SK-N-MC (cell line): ENCODE results near the gene LRIT3.

Source experiments
- EZH2 ChIP-seq: fragments of 200-600 bp; sonication (generic); IDR thresholded peaks from one replicate; pipeline ENCODE4 v1.6.1; 2017; ENCODE audit warnings: antibody characterized with exemption
- FOXP2 ChIP-seq: optimal IDR thresholded peaks from 2 replicates; pipeline ENCODE3; 2011; ENCODE audit warnings: mild to moderate bottlenecking, moderate library complexity; ENCODE audit not compliant: insufficient read depth; ENCODE audit errors: extremely low read length, control extremely low read depth
- POLR2AphosphoS5 ChIP-seq: IDR thresholded peaks from 2 replicates; pipeline ENCODE4 v1.6.1; 2012; ENCODE audit warnings: mild to moderate bottlenecking, low read depth, low read length, borderline replicate concordance

- TF ChIP-seq EZH2: no peak
- TF ChIP-seq POLR2AphosphoS5: no peak
- TF ChIP-seq FOXP2: no peak
Observed at GRCh38 chr4:109820563-109820962, 27.3 kb upstream of the LRIT3 start.
